ENCODE data around the gene VAMP7.
"Not testable (repeated sequence)": the region's sequence is repeated elsewhere in the genome, so short reads cannot be mapped to it uniquely, and the experiment has no call there.

The VAMP7 gene

DNA sequence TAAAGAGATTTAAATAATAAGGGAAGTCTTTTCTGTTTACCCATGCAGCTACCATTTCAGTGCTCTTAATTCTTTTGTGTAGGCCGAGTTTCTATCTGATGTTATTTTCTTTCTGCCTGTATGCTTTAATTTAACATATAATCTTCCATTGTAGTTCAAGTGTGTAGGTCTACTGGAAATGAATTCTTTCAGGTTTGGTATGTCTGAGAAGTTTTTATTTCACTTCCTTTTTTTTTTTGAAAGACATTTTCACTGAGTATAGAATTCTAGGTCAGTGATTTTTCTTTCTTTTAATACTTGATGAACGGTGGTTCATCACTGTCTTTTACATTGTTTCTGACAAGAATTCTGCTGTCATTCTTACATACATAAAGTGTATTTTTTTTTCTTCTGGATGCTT lies 42.1 kb downstream of the VAMP7 start:
- DNase-seq = no peak

DNA sequence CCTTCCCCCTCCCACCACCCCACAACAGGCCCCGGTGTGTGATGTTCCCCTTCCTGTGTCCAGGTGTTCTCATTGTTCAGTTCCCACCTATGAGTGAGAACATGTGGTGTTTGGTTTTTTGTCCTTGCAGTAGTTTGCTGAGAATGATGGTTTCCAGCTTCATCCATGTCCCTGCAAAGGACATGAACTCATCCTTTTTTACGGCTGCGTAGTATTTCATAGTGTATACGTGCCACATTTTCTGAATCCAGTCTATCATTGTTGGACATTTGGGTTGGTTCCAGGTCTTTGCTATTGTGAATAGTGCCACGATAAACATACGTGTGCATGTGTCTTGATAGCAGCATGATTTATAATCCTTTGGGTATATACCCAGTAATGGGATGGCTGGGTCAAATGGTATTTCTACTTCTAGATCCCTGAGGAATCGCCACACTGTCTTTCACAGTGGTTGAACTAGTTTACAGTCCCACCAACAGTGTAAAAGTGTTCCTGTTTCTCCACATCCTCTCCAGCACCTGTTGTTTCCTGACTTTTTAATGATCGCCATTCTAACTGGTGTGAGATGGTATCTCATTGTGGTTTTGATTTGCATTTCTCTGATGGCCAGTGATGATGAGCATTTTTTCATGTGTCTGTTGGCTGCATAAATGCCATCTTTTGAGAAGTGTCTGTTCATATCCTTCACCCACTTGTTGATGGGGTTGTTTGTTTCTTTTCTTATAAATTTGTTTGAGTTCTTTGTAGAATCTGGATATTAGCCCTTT lies 49.9 kb downstream of the VAMP7 start:
- DNase-seq = not testable (repeated sequence)

DNA sequence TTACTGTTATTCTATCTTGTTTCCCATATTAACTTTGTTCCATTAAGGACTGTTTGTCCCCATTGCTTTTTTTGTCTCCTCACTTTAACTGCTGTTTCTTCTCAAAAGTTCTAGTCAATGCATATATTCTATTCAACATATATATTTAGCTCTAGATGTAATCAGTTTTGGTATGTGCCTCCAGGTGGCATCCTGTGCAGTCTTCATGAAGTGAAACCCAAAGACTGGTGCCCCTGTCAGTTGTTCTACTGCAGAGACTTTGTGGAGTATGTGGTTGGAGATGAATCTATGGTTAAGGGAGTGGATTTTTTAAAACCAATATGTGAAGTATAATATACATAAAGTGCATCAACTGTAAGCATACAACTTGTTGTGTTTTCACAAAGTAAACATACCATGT lies 57.0 kb downstream of the VAMP7 start:
- no peak for DNase-seq

DNA sequence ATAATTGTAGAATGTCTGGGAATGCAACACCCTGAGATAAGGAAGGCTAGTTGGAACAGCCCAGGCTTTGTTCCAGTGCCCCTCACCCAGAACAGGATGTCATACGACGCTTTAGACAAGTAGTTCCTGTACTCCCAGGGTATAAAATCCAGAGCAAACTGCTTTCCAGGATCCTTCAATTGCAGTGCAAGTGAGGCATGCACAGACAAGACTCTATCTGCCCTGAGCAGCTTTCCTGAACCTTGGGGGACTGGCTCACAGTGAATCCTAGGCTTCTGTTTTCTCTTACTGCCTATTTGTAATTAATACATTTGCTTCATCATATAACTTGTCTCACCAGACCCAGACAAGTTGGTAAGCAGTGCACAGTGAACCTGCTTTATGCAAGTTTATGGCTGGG lies 68.0 kb downstream of the VAMP7 start:
- no peak for DNase-seq

DNA sequence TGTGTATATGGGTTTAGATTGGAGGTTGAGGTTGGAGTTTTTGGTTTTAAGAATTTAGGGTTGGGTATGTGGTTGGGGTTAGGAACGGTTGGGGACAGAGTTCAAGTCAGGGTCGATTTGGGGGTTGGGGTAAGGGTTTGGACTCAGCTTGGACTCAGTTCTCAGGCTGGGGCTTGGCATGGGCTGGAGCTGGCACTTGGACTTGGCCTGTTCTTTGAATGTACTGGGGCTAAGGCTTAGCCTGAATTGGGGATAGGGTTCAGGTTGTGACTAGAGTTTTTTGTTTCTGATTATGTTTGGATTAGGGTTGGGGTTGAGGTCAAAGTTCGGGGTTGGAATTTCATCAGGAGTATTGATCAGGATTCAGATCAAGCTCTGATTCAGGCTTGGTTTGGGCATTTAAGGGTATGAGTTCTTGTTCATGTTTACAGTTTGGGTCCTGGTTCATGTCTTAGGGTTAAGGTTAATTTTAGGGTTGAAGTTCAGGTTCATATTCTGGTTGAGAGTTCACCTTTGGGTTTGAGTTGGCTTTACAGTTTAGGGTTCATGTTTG lies 70.2 kb downstream of the VAMP7 start:
- no peak for DNase-seq

DNA sequence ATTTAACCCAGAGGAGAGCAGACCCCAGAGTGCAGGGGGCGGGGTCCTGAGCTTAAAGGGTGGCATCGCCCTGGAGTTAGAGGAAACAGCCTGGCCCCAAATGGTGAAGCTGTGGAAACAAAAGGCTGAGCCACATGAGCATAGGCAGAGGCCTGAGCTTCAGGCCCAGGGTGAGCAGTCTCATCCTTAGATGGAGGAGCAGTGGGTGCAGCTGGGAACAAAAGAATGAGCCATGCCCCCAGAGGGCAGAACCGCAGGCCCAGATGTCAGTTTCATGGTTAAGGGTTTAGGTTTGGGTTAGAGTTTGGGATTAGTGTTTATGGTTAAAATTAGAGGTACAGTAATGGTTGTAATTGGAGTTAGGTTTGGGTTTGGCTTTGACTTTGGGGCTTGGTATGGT lies 71.9 kb downstream of the VAMP7 start:
- DNase-seq = no peak

DNA sequence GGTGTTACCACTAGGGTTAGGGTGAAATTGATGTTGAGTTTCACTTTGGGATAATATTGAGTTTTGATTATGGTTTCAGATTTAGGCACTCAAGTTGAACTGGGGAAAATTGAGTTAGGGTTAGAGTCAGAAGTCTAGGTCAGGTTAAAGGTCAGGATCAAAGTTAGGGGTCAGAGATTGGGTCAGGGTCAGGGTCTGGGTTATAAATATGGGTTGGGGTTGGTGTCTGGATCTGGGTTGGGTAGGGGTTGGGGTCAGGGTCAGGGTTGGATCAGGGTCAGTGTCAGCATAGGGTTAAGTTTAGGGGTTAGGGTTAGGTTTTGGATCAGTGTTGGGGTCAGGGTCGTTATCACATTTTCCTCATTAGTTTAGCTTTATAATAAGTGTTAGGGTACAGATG lies 73.6 kb downstream of the VAMP7 start:
- DNase-seq = no peak

DNA sequence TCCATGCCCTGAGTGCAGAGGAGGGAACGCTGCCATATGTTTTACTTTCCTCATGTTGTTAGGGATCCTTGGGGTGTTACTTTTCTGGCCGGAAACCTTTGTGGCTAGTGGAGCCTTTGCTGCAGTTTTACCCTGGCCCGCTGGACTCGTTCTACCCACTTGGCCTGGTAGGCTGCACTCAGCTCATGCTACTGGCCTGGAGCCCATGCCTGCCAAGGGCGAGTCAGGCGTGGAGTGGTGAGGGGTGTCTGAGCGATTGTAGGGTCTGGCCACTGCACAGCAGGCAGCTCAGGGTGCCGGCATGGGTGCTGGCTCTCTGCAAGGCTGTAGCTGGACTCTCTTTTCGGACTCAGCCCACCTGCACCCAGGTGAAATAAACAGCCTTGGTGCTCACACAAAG lies 75.0 kb downstream of the VAMP7 start:
- DNase-seq = no peak

DNA sequence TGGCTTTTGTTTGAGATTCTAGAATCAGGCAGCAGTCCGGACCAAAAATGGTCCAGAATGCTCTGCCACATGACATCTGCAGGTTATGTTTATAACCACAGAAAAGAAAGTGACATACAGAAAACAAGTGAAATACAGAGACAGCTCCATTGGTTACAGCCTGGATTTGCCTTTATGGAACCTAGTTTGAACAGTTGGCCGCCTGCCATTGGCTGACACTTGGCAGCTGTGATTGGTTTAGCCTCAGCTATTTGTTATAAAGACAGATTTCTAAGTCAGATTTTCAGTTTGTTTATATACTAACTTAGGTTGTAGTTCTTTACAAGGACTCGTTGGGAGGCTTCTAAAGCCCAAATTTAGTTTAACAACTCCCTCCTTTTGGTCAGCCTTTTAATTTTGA lies 75.5 kb downstream of the VAMP7 start:
- no peak for DNase-seq

DNA sequence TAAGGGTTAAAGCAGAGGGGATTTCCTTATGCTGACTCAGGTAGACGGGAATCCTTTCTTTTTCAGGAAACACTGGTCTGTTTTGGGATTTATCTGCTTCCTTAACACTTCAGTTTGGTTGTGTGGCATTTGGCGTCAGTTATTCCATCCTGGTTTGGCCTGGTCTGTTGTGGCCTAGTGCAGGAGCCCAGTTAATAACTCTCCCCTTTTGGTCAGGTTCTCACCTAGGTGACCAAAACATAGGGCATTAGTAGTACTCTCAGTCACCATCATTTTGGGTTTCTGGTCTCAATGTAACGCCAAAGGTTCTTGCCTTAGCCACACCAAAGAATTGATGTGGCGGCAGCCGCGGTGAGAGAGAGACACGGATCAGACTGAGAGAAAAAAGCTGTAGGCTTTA lies 76.7 kb downstream of the VAMP7 start:
- DNase-seq = no peak

DNA sequence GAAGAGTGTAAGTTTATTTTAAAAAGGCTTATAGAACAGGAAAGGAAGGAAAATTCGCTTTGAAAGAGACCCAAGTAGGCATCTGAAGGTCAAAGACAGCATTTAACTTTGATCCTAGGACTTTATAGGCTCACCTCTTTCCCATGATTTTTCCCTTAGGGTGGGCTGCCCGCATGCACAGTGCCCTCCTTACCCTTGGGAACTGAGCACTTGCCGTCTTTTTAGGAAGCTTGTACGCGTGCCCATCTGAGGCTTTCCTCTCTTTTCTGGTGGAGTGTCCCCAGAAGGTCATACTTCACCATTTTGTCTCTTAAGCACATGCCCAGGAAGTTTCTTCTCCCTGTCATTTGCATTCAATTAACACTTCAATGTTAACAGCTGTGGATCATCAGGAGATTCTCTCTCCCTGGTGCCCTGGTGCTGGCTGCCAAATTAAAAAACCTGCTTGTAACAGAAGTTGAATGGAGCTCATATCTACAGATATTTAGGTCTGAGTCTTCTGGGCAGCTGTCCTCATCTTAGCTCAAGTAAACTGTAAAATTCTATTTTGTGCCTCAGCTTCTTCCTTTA lies 78.0 kb downstream of the VAMP7 start:
- no peak for DNase-seq

DNA sequence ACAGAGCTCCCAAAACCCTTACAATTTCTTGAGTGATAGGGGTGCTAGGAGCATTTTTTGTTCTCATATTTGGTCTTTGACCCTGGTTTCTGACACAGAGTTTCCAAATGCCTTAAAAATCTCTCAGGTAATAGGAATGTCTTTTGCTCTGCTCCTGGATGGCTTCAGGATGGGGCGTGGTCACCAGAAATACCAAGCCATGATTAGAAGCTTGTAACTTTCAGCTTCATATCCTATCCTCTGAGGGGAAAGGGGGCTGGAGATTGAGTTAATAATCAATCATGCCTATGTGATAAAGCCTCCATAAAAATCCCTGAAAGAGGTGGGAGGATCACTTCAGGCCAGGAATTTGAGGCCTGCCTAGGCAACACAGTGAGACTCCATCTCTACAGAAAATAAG lies 81.8 kb downstream of the VAMP7 start:
- DNase-seq = no peak

DNA sequence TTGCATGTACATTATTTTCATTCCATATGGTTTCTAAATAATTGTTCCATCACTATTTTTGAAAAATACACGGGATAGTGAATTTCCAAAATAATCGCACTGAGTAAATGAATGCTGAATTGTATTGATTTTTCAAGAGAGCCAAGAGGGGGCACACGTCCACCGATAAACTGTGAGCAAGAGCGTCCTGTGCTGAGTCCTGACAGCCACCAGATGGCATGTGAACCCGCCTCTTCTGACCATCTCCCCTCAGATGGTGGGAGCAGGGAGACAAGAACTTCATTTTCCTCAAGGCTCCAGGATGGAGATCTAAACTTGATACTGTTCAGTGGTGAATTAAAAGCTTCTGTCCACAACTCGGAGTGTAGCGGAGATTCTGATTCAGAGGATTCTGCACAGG lies 85.7 kb downstream of the VAMP7 start:
- peak; percentile 10 for DNase-seq

DNA sequence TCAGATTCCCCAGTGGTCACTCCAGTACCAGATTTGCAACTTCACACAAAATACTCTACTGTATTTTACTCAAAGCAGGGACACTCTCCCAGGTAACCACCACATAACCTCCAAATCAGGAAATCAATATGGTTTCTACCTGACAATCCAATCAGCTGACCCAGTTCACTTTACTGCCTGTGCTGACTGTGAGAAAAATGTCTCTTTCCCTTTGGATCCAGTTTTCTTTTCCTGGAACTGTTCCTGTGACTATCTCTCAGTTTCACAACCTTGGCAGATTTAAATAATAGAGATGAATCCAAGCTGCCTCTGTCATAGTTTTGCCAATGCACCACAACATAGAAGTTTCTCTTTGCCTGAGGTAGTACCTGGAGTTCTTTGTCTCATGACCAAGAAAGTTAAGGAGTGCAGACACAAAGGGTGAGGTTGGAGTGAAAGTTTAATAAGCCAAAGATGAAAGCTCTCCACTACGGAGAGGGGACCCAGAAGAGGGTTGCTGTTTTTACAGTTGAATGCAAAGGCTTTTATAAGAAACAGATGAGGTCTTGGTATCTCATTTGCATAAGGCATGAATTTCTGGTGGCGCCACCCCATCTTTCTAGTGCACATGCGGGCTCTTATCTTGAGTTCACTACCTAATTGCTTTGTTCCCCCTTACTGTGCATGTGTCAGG lies 86.6 kb downstream of the VAMP7 start:
- no peak for DNase-seq

DNA sequence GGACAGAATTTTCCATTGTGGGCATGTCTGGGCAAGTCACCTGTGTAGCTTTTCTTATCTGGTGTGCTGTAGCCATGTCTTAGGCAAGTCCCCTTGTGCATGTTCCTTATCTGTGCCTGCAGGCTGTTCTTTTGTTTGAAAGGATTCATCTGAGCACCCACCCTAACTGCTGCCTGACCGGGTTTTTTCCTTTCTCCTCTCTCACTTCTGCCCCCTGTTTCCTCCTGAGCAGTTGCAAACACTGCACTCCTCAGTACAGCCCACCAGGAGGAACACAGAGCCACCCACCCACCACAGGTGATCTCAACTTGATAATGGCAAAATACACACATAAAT lies 87.1 kb downstream of the VAMP7 start:
- no peak for DNase-seq

DNA sequence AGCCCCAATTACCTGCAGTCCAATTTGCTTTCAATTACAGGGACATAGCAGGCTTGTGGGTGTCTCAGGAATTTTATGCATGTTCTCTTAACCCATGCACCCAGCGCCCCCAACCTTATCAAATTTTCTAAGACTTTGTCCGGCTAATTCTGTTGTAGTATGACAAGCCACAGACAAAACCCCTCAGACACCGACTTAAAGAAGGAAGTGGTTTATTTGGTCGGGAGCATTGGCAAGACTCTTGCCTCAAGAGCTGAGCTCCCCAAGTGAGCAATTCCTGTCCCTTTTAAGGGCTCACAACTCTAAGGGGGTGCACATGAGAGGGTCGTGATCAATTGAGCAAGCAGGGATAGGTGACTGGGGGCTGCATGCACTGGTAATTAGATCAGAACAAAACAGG lies 87.6 kb downstream of the VAMP7 start:
- no peak for DNase-seq

DNA sequence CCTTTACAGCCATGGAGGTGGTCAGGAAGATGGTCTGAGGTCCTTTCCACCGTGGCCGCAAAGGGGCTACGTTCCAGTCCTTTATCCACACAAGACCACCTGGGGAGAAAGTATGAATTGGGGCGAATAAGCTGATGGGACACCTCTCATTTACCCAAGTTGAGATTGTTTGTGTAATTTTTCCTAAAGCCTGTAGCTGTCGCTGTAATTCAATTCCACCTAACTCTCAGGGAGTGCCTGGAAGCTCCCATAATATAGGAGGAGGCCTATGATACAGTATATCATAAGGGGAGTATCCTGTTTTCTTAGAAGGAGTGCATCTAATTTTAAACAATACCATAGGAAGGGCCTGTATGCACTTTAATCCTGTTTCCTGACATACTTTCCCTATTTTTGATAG lies 90.5 kb downstream of the VAMP7 start:
- not testable (repeated sequence) for DNase-seq

DNA sequence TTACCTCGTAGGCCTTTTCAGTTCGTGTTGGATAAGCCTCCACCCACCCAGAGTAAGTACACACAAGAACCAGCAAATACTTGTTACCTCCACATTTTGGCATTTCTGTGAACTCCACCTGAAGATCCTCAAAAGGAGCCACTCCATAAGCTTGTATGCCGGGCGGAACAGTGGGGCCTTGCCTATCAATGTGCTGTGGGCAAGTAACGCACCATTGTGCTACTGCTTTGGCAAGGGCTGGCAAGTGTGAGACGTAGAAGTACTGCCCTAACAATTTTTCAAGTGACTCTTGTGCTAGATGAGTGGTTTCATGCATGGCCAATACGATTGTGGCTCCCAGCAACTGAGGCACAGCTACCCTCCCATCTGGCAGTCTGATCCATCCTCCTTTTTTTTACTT lies 91.1 kb downstream of the VAMP7 start:
- not testable (repeated sequence) for DNase-seq

DNA sequence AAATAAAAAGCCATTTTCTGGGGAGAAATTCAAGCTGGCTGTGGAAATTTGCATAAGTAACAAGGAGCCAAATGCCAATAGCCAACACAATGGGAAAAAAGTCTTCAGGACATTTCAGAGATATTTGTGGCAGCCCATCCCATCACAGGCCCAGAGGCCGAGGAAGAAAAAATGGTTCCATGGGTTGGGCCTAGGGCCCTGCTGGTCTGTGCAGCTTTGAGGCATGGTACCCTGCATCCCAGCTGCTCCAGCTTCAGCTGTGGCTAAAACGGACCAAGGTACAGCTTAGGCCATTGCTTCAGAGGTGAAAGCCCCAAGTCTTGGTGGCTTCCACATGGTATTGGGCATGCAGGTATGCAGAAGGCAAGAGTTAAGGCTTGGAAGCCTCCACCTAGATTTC lies 102.2 kb downstream of the VAMP7 start:
- DNase-seq = no peak

DNA sequence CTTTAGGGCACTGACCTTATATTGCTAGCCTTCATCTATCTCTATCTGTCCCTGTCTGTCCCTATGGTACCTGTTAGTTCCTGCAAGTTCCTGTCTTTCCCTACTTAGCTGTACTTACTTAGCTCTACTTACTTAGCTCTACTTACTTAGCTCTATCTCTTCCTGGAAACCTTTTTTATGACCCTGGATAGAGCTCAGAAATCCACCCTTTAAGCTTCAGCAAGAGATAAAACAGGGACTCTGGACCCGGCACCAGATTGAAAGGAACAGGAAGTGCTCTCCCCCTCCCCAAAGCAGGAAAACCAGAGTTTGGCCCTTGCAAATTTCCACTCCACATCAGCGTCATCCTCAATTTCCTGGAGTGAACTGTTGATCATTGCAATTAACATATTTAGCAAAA lies 104.1 kb downstream of the VAMP7 start:
- no peak for DNase-seq

DNA sequence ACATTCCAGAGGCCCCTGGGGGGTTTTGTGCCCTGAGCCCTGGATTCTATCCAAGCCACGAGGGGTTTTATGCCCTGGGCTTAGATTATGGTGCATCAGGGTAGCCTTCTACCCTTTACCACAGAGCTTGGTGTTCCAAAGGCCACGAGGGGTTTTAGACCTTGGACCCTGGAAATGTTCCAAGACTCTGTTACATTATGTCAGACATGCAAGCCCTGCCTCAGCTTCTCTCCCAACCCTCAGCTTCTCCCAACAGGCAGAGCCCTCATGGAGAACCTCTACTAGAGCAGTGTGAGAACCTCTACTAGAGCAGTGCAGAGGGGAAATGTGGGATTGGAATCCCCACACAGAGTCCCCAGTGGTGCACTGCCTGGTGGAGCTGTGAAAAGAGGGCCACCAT lies 105.8 kb downstream of the VAMP7 start:
- not testable (repeated sequence) for DNase-seq

DNA sequence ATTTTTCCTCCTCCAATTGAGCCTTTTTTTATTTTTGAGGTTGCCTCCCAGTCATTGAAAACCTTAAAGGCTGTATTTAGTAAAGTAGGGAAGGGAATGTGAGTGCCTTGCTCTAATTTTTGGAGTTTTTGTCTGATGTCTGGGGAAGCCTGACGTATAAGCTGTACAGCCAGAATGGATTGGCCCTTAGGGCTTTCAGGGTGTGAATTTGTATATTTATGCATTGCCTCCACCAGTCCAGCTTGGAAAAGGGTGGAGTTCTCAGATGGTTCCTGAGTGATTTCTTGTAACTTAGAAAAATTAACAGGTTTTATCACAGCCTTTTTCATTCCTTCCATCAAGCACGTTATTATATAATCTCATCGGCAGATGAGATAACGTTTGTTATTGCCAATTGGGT lies 107.7 kb downstream of the VAMP7 start:
- no peak for DNase-seq

Data from KG1 (cell line).